ENCODE data around the gene LPP.

Gene LPP

GRCh38 chr3:188537606-188538005 lies 383.6 kb downstream of the LPP start:
- ChIA-PET POLR2A (no interaction called here), CTCF (no interaction called here)
- no peak for TF ChIP-seq CTCF (IDR thresholded peaks at IDR 0.05; ENCODE audit: control extremely low read depth, extremely low read depth, low read depth, missing control alignments)
- DNase-seq (ENCODE audit: extremely low spot score) = no peak

GRCh38 chr3:188539037-188539436 lies 385.1 kb downstream of the LPP start:
- TF ChIP-seq CTCF (IDR thresholded peaks at IDR 0.05; ENCODE audit: control extremely low read depth, extremely low read depth, low read depth, missing control alignments) = no peak
- no peak for DNase-seq (ENCODE audit: extremely low spot score)
- POLR2A ChIA-PET = no interaction called here
- CTCF ChIA-PET = no interaction called here

- DNase-seq (ENCODE audit: extremely low spot score) = no peak
- ChIA-PET POLR2A (no interaction called here), CTCF (no interaction called here)
- TF ChIP-seq CTCF (IDR thresholded peaks at IDR 0.05; ENCODE audit: control extremely low read depth, extremely low read depth, low read depth, missing control alignments) = no peak
These were observed 385.8 kb downstream of the LPP start for GRCh38 chr3:188539631-188540194.

- TF ChIP-seq CTCF (IDR thresholded peaks at IDR 0.05; ENCODE audit: control extremely low read depth, extremely low read depth, low read depth, missing control alignments) = no peak
- CTCF ChIA-PET = interaction anchor here (1.2 kb wide), 1 partner anchor 15 kb away, joined by 4 read pairs; no protein-coding TSS in a partner anchor
- DNase-seq (ENCODE audit: extremely low spot score) = no peak
- POLR2A ChIA-PET = no interaction called here
These were observed 388.2 kb downstream of the LPP start for GRCh38 chr3:188542196-188542595.

GRCh38 chr3:188544012-188544411 lies 390.1 kb downstream of the LPP start:
- POLR2A ChIA-PET = no interaction called here
- TF ChIP-seq CTCF (IDR thresholded peaks at IDR 0.05; ENCODE audit: control extremely low read depth, extremely low read depth, low read depth, missing control alignments) = no peak

GRCh38 chr3:188546835-188547670 lies 393.1 kb downstream of the LPP start:
- no peak for DNase-seq (ENCODE audit: extremely low spot score)
- TF ChIP-seq CTCF (IDR thresholded peaks at IDR 0.05; ENCODE audit: control extremely low read depth, extremely low read depth, low read depth, missing control alignments) = no peak
- ChIA-PET CTCF (interaction anchor here (0.7 to 1.9 kb wide), 2 partner anchors 9 to 69 kb away, joined by 3 to 5 read pairs; no protein-coding TSS in a partner anchor), POLR2A (no interaction called here)

More at GRCh38 chr3:188544012-188544411, 390.1 kb downstream of the LPP start:
- CTCF ChIA-PET = no interaction called here
- DNase-seq (ENCODE audit: extremely low spot score) = no peak
